Liver (tissue), 9 donors: ENCODE results near the gene COL23A1. TPM values are rescaled to one million over a fixed set of nuclear protein-coding genes. Genes with fewer than 3 reads are reported as not detected.

Experiments
- DNase-seq: peaks from one replicate; pipeline ENCODE4 v3.0.0-alpha.2; 2017; ENCODE audit warnings: low spot score
- H3K27ac ChIP-seq, 2 donors: one replicate each; pipeline ENCODE4 v1.7.0; 2013; ENCODE audit warnings: inconsistent platforms in 2 of 2, low read length in 2 of 2, control low read depth in 1 of 2, low read depth in 1 of 2, mild to moderate bottlenecking in 1 of 2
- H3K27me3 ChIP-seq, 4 donors: one replicate each; pipeline versions ENCODE4 v1.6.1 to v1.7.0; 2013; ENCODE audit warnings: low read length in 3 of 4, inconsistent platforms in 1 of 4, mild to moderate bottlenecking in 1 of 4, moderate library complexity in 1 of 4; ENCODE audit not compliant: control insufficient read depth in 4 of 4, insufficient read depth in 4 of 4
- H3K36me3 ChIP-seq, 4 donors: one replicate each; pipeline versions ENCODE4 v1.6.1 to v1.7.0; 2013; ENCODE audit warnings: low read length in 3 of 4, mild to moderate bottlenecking in 3 of 4, low read depth in 1 of 4, moderate library complexity in 1 of 4; ENCODE audit not compliant: control insufficient read depth in 4 of 4, insufficient read depth in 3 of 4
- H3K4me1 ChIP-seq, 4 donors: one replicate each; pipeline versions ENCODE4 v1.6.1 to v1.7.0; 2013; ENCODE audit warnings: low read length in 3 of 4, mild to moderate bottlenecking in 3 of 4, moderate library complexity in 1 of 4; ENCODE audit not compliant: control insufficient read depth in 4 of 4, insufficient read depth in 4 of 4
- H3K4me3 ChIP-seq, 3 donors: one replicate each; pipeline versions ENCODE4 v1.6.1 to v1.7.0; 2013; ENCODE audit warnings: low read length in 3 of 3, control low read depth in 1 of 3, low read depth in 1 of 3, mild to moderate bottlenecking in 1 of 3
- H3K9ac ChIP-seq, 2 donors: one replicate each; pipeline ENCODE4 v1.7.0; 2013; ENCODE audit warnings: low read length in 2 of 2, mild to moderate bottlenecking in 2 of 2, moderate library complexity in 2 of 2, control low read depth in 1 of 2, low read depth in 1 of 2
- H3K9me3 ChIP-seq, 4 donors: one replicate each; pipeline versions ENCODE4 v1.6.1 to v1.7.0; 2013; ENCODE audit warnings: low read length in 3 of 4; ENCODE audit not compliant: control insufficient read depth in 4 of 4
- ATF3 ChIP-seq: IDR thresholded peaks from 2 replicates; pipeline ENCODE4 v1.6.1; 2016; ENCODE audit warnings: antibody characterized with exemption
- CTCF ChIP-seq: fragments of 150-350 bp; IDR thresholded peaks from 2 replicates; pipeline ENCODE4 v1.5.1; 2017; ENCODE audit warnings: improper control_type of control experiment, low read depth, low read length; ENCODE audit not compliant: missing input control
- EGR1 ChIP-seq, 2 donors: IDR thresholded peaks; 2 replicates each; pipeline ENCODE4 v1.6.1; 2016 to 2018; ENCODE audit warnings: antibody characterized with exemption in 2 of 2, low read depth in 2 of 2
- FOXA1 ChIP-seq: IDR thresholded peaks from 2 replicates; pipeline ENCODE4 v1.6.1; 2016; ENCODE audit warnings: antibody characterized with exemption
- FOXA2 ChIP-seq: IDR thresholded peaks from 2 replicates; pipeline ENCODE4 v1.6.1; 2016; ENCODE audit warnings: antibody characterized with exemption
- GABPA ChIP-seq, 2 donors: IDR thresholded peaks in 1 of 2; conservative IDR thresholded peaks in 1 of 2; 2 replicates each; pipeline ENCODE4 v1.6.1; 2016; ENCODE audit warnings: antibody characterized with exemption in 2 of 2, mild to moderate bottlenecking in 1 of 2, moderate library complexity in 1 of 2
- HNF4A ChIP-seq, 2 donors: conservative IDR thresholded peaks; 2 replicates each; pipeline ENCODE4 v1.6.1; 2016; ENCODE audit warnings: antibody characterized with exemption in 2 of 2, mild to moderate bottlenecking in 2 of 2
- HNF4G ChIP-seq: IDR thresholded peaks from 2 replicates; pipeline ENCODE4 v1.6.1; 2016; ENCODE audit warnings: antibody characterized with exemption
- JUND ChIP-seq, 2 donors: IDR thresholded peaks; 2 replicates each; pipeline ENCODE4 v1.6.1; 2016; ENCODE audit warnings: antibody characterized with exemption in 2 of 2
- MAX ChIP-seq: IDR thresholded peaks from 2 replicates; pipeline ENCODE4 v1.6.1; 2016; ENCODE audit warnings: antibody characterized with exemption
- NR2F2 ChIP-seq: IDR thresholded peaks from 2 replicates; pipeline ENCODE4 v1.6.1; 2016; ENCODE audit warnings: antibody characterized with exemption
- RAD21 ChIP-seq, 2 donors: IDR thresholded peaks; 2 replicates each; pipeline ENCODE4 v1.6.1; 2016; ENCODE audit warnings: antibody characterized with exemption in 2 of 2, mild to moderate bottlenecking in 2 of 2
- RXRA ChIP-seq, 2 donors: IDR thresholded peaks; 2 replicates each; pipeline ENCODE4 v1.6.1; 2017 to 2018; ENCODE audit warnings: antibody characterized with exemption in 2 of 2, mild to moderate bottlenecking in 1 of 2
- TAF1 ChIP-seq: conservative IDR thresholded peaks from 2 replicates; pipeline ENCODE4 v1.6.1; 2016; ENCODE audit warnings: antibody characterized with exemption, mild to moderate bottlenecking
- ZBTB33 ChIP-seq: IDR thresholded peaks from 2 replicates; pipeline ENCODE4 v1.6.1; 2016; ENCODE audit warnings: antibody characterized with exemption
- WGBS: extraction: QIAGEN DNeasy Blood & Tissue Kit; methylation state at CpG from one replicate; pipeline ENCODE4 v1.1.7; 2013; 5-methylcytosine and 5-hydroxymethylcytosine counted together
- polyA plus RNA-seq, 2 donors: library from polyadenylated mRNA; stranded (reverse) in 1 of 2; unstranded in 1 of 2; fragments of 200-250 nt in 1 of 2; fragments of >200 nt in 1 of 2; fragmentation: Nextera tagmentation in 1 of 2; extraction: Ambion mirVana in 1 of 2; gene quantifications; one replicate each; pipeline versions ENCODE4 v1.2.1 to v1.2.3, GENCODE V29; 2013 to 2015
- total RNA-seq, 2 donors: library from RNA; depleted of rRNA; stranded (reverse); fragments of >200 nt; gene quantifications; one replicate each; pipeline ENCODE4 v1.2.3, GENCODE V29; 2014
- donor health status: healthy.
- donor health status: healthy.
- donor health status: healthy.
- donor health status: healthy.
- donor health status: healthy.

Gene COL23A1
- total and polyA plus RNA-seq, 4 donors = 0.08 to 1.4 (median 0.27) TPM

GRCh38 chr5:178283520-178283919 lies 306.7 kb downstream of the COL23A1 start:
- 39% methylated on average over 3 of the region's 3 CpGs for WGBS
- Histone ChIP-seq H3K4me3 (no peak overlapping the region), H3K9me3 (peaks cover 0 to 4% (median 2%) of the 10 kb centered on the region in 4 donors), H3K27ac (peak overlapping the region in 1 of 2 donors; percentile 46), H3K4me1 (peaks cover 0 to 10% (median 5%) of the 10 kb centered on the region in 4 donors), H3K36me3 (no peaks in the 10 kb centered on the region), H3K27me3 (no peaks in the 10 kb centered on the region), H3K9ac (no peak overlapping the region)
- TF ChIP-seq EGR1 (IDR thresholded peaks at IDR 0.05; ENCODE audit: low read depth in 2 of 2) (peak in 1 of 2 donors; percentile 68), NR2F2 (no peak), GABPA (IDR thresholded peaks at IDR 0.05 in 1 of 2, conservative IDR thresholded peaks at IDR 0.05 in 1 of 2) (peak in 1 of 2 donors; percentile 43), FOXA2 (peak; percentile 97), RXRA (IDR thresholded peaks at IDR 0.05) (peak in 1 of 2 donors; percentile 89), JUND (IDR thresholded peaks at IDR 0.05) (peak in 1 of 2 donors; percentile 74), ATF3 (no peak), MAX (no peak), FOXA1 (peak; percentile 82), HNF4A (conservative IDR thresholded peaks at IDR 0.05) (peak in 1 of 2 donors; percentile 94), ZBTB33 (no peak)
- DNase-seq = no peak

- Histone ChIP-seq H3K27ac (no peak overlapping the region), H3K27me3 (no peaks in the 10 kb centered on the region), H3K36me3 (no peaks in the 10 kb centered on the region), H3K4me1 (peaks cover 0 to 10% (median 5%) of the 10 kb centered on the region in 4 donors), H3K4me3 (no peak overlapping the region), H3K9ac (no peak overlapping the region), H3K9me3 (peaks cover 0 to 4% (median 2%) of the 10 kb centered on the region in 4 donors)
- DNase-seq = no peak
- 95% methylated on average over 4 of the region's 4 CpGs for WGBS
- TF ChIP-seq RXRA (IDR thresholded peaks at IDR 0.05) (no peak), MAX (no peak), GABPA (IDR thresholded peaks at IDR 0.05 in 1 of 2, conservative IDR thresholded peaks at IDR 0.05 in 1 of 2) (no peak), RAD21 (IDR thresholded peaks at IDR 0.05) (no peak), CTCF (no peak), JUND (IDR thresholded peaks at IDR 0.05) (no peak)
These were observed 307.8 kb downstream of the COL23A1 start for GRCh38 chr5:178282391-178282790.

GRCh38 chr5:178281331-178281730 lies 308.9 kb downstream of the COL23A1 start:
- no peak for DNase-seq
- Histone ChIP-seq H3K27me3 (no peaks in the 10 kb centered on the region), H3K36me3 (no peaks in the 10 kb centered on the region), H3K4me3 (no peak overlapping the region), H3K9ac (no peak overlapping the region), H3K4me1 (peaks cover 0 to 10% (median 5%) of the 10 kb centered on the region in 4 donors), H3K27ac (no peak overlapping the region), H3K9me3 (peaks cover 0 to 4% (median 2%) of the 10 kb centered on the region in 4 donors)
- WGBS = 94% methylated on average over 19 of the region's 19 CpGs
- no peak for TF ChIP-seq FOXA1
- TF ChIP-seq TAF1 = no peak
- TF ChIP-seq ZBTB33 = no peak
- no peak for TF ChIP-seq EGR1 (IDR thresholded peaks at IDR 0.05; ENCODE audit: low read depth in 2 of 2)
- no peak for TF ChIP-seq CTCF
- no peak for TF ChIP-seq MAX
- TF ChIP-seq GABPA (IDR thresholded peaks at IDR 0.05 in 1 of 2, conservative IDR thresholded peaks at IDR 0.05 in 1 of 2) = no peak
- no peak for TF ChIP-seq NR2F2
- TF ChIP-seq HNF4A (conservative IDR thresholded peaks at IDR 0.05) = no peak
- no peak for TF ChIP-seq JUND (IDR thresholded peaks at IDR 0.05)
- TF ChIP-seq RAD21 (IDR thresholded peaks at IDR 0.05) = no peak
- no peak for TF ChIP-seq RXRA (IDR thresholded peaks at IDR 0.05)
- TF ChIP-seq HNF4G = no peak
- TF ChIP-seq ATF3 = no peak
